Stomach (tissue), 9 donors: Measurements from ENCODE around the gene NXT1. TPM values are rescaled to one million over a fixed set of nuclear protein-coding genes. Genes with fewer than 3 reads are reported as not detected.

Experiments used
- DNase-seq, 2 donors: peaks; one replicate each; pipeline versions ENCODE4 v3.0.0 to v3.0.0-alpha.2; 2013 to 2019
- H3K27ac ChIP-seq, 5 donors: fragments of 200-600 bp in 4 of 5; sonication (generic) in 4 of 5; one replicate each; pipeline ENCODE4 v1.5.1; 2013 to 2019; ENCODE audit warnings: mild to moderate bottlenecking in 1 of 5, moderate library complexity in 1 of 5
- H3K27me3 ChIP-seq, 3 donors: fragments of 200-600 bp; sonication (generic); one replicate each; pipeline ENCODE4 v1.5.1; 2017 to 2019; ENCODE audit warnings: mixed run types in 1 of 3
- H3K36me3 ChIP-seq, 4 donors: fragments of 200-600 bp; sonication (generic); 1 replicate in 3 of 4; 2 replicates in 1 of 4; pipeline ENCODE4 v1.5.1; 2016 to 2019
- H3K4me1 ChIP-seq, 4 donors: fragments of 200-600 bp; sonication (generic); one replicate each; pipeline ENCODE4 v1.5.1; 2016 to 2019
- H3K4me3 ChIP-seq, 4 donors: fragments of 200-600 bp; sonication (generic) in 3 of 4; one replicate each; pipeline ENCODE4 v1.5.1; 2016 to 2019; ENCODE audit warnings: mild to moderate bottlenecking in 1 of 4
- H3K9me3 ChIP-seq, 4 donors: fragments of 200-600 bp; sonication (generic); one replicate each; pipeline ENCODE4 v1.5.1; 2016 to 2019
- CTCF ChIP-seq, 7 experiments: fragments of 450-650 bp in 4 of 7; fragments of 200-600 bp in 3 of 7; sonication (generic) in 3 of 7; IDR thresholded peaks; one replicate each; pipeline ENCODE4 v1.5.1; 2016 to 2019; ENCODE audit warnings: antibody characterized with exemption in 7 of 7, control low read depth in 2 of 7, mild to moderate bottlenecking in 1 of 7
- EP300 ChIP-seq: sonication (generic); formaldehyde crosslinking; IDR thresholded peaks from one replicate; pipeline ENCODE4 v1.6.1; 2017; ENCODE audit warnings: antibody characterized with exemption
- POLR2A ChIP-seq, 4 donors: fragments of 450-650 bp; IDR thresholded peaks; one replicate each; pipeline ENCODE4 v1.6.1; 2016; ENCODE audit warnings: antibody characterized with exemption in 4 of 4, control low read depth in 2 of 4, mild to moderate bottlenecking in 1 of 4, moderate library complexity in 1 of 4
- POLR2AphosphoS5 ChIP-seq, 3 donors: sonication (generic); formaldehyde crosslinking; IDR thresholded peaks; one replicate each; pipeline ENCODE4 v1.6.1; 2016; ENCODE audit warnings: antibody characterized with exemption in 3 of 3
- WGBS, 5 donors: extraction: QIAGEN DNeasy Blood & Tissue Kit in 3 of 5; methylation state at CpG; one replicate each; pipeline versions ENCODE4 v1.1.5 to v1.1.7; 2013 to 2018; 5-methylcytosine and 5-hydroxymethylcytosine counted together
- intact Hi-C: fragments of 100-400 bp; cut with DNase I; formaldehyde crosslinking; loops from one replicate; pipeline ENCODE4 v1.15.1; 2023; ENCODE audit warnings: low total_unique reads
- polyA plus RNA-seq, 3 donors: library from polyadenylated mRNA; stranded (reverse); fragments of 200-250 nt; gene quantifications; one replicate each; pipeline ENCODE4 v1.2.3, GENCODE V29; 2013
- total RNA-seq, 5 donors: library from RNA; depleted of rRNA; stranded (reverse); fragments of >200 nt; gene quantifications; one replicate each; pipeline versions ENCODE4 v1.1.0 to v1.2.3, GENCODE V29; 2014 to 2016
- donor health status: healthy with polysubstance abuse.
- donor health status: Bipolar disorder and iron deficiency.
- donor health status: healthy.

NXT1 gene
- total and polyA plus RNA-seq, 8 donors, result 2.3 to 24.8 (median 13.7) TPM

GRCh38 chr20:23317081-23317480 is 33.5 kb upstream of the NXT1 start:
- H3K27ac ChIP-seq, result no peak overlapping the region
- intact Hi-C loops, result no loop called here
- peaks cover 0 to 7% (median 0%) of the 10 kb centered on the region in 4 donors for H3K9me3 ChIP-seq
- no peak for DNase-seq
- no peaks in the 10 kb centered on the region for H3K36me3 ChIP-seq
- H3K27me3 ChIP-seq, result no peaks in the 10 kb centered on the region
- 85 to 94% (median 90%) methylated on average over 5 of the region's 5 CpGs for WGBS, 5 donors
- TF ChIP-seq EP300 (no peak), CTCF (IDR thresholded peaks at IDR 0.05) (no peak), POLR2A (IDR thresholded peaks at IDR 0.05) (no peak), POLR2AphosphoS5 (IDR thresholded peaks at IDR 0.05) (no peak)
- H3K4me1 ChIP-seq, result peaks cover 0 to 4% (median 0%) of the 10 kb centered on the region in 4 donors
- H3K4me3 ChIP-seq, result no peak overlapping the region

GRCh38 chr20:23318347-23318746 is 32.2 kb upstream of the NXT1 start:
- no peak for TF ChIP-seq EP300
- no peak for TF ChIP-seq POLR2A (IDR thresholded peaks at IDR 0.05)
- TF ChIP-seq CTCF (IDR thresholded peaks at IDR 0.05), result no peak
- TF ChIP-seq POLR2AphosphoS5 (IDR thresholded peaks at IDR 0.05), result no peak
- Histone ChIP-seq H3K4me1 (peaks cover 0 to 4% (median 0%) of the 10 kb centered on the region in 4 donors), H3K27ac (no peak overlapping the region), H3K9me3 (peaks cover 0 to 7% (median 0%) of the 10 kb centered on the region in 4 donors), H3K4me3 (no peak overlapping the region), H3K27me3 (no peaks in the 10 kb centered on the region), H3K36me3 (no peaks in the 10 kb centered on the region)
- WGBS, 5 donors, result 62 to 91% (median 80%) methylated on average over 5 of the region's 5 CpGs
- no peak for DNase-seq
- intact Hi-C loops, result no loop called here

GRCh38 chr20:23320317-23320716 is 30.3 kb upstream of the NXT1 start:
- DNase-seq, result no peak
- peak overlapping the region in 3 of 5 donors; percentile 12 to 51 (median 24) for H3K27ac ChIP-seq
- H3K27me3 ChIP-seq, result no peaks in the 10 kb centered on the region
- intact Hi-C loops, result no loop called here
- peaks cover 0 to 4% (median 0%) of the 10 kb centered on the region in 4 donors for H3K4me1 ChIP-seq
- no peak for TF ChIP-seq POLR2A (IDR thresholded peaks at IDR 0.05)
- TF ChIP-seq CTCF (IDR thresholded peaks at IDR 0.05), result peak in 2 of 7 experiments; percentile 26 to 41
- 67 to 79% (median 71%) methylated on average over 8 of the region's 8 CpGs for WGBS, 5 donors
- no peak overlapping the region for H3K4me3 ChIP-seq
- no peaks in the 10 kb centered on the region for H3K36me3 ChIP-seq
- H3K9me3 ChIP-seq, result peaks cover 0 to 7% (median 0%) of the 10 kb centered on the region in 4 donors

GRCh38 chr20:23325107-23325506 is 25.5 kb upstream of the NXT1 start:
- WGBS, 5 donors, result 64 to 75% (median 70%) methylated on average over 3 of the region's 3 CpGs
- no peaks in the 10 kb centered on the region for H3K4me1 ChIP-seq
- no peak overlapping the region for H3K27ac ChIP-seq
- H3K9me3 ChIP-seq, result peaks cover 0 to 7% (median 0%) of the 10 kb centered on the region in 4 donors
- H3K4me3 ChIP-seq, result no peak overlapping the region
- no peak for TF ChIP-seq POLR2AphosphoS5 (IDR thresholded peaks at IDR 0.05)
- no peak for TF ChIP-seq CTCF (IDR thresholded peaks at IDR 0.05)
- TF ChIP-seq POLR2A (IDR thresholded peaks at IDR 0.05), result no peak
- TF ChIP-seq EP300, result no peak
- no peaks in the 10 kb centered on the region for H3K36me3 ChIP-seq
- H3K27me3 ChIP-seq, result no peaks in the 10 kb centered on the region
- DNase-seq, result no peak
- intact Hi-C loops, result no loop called here
